ENCODE results near the gene ADAMTS10. TPM values are rescaled to one million over a fixed set of nuclear protein-coding genes. Genes with fewer than 3 reads are reported as not detected.
A peak's percentile ranks its signal among the peaks of the same experiment; 100 is the strongest.

ADAMTS10 gene
- total and polyA plus RNA-seq, 4 donors, result 1.2 to 10.1 (median 3.6) TPM

GRCh38 chr19:8605514-8605913, 5.0 kb downstream of the ADAMTS10 start:
- H3K27me3 ChIP-seq (ENCODE audit: control insufficient read depth in 4 of 4, insufficient read depth in 4 of 4, low read length in 3 of 4), result no peaks in the 10 kb centered on the region
- no peak for TF ChIP-seq GABPA (IDR thresholded peaks at IDR 0.05 in 1 of 2, conservative IDR thresholded peaks at IDR 0.05 in 1 of 2)
- TF ChIP-seq RXRA (IDR thresholded peaks at IDR 0.05), result no peak
- no peak for TF ChIP-seq YY1 (IDR thresholded peaks at IDR 0.05)
- no peak for TF ChIP-seq TAF1 (conservative IDR thresholded peaks at IDR 0.05)
- TF ChIP-seq SP1 (IDR thresholded peaks at IDR 0.05), result no peak
- TF ChIP-seq ATF3 (IDR thresholded peaks at IDR 0.05), result no peak
- TF ChIP-seq, protein P1, sequence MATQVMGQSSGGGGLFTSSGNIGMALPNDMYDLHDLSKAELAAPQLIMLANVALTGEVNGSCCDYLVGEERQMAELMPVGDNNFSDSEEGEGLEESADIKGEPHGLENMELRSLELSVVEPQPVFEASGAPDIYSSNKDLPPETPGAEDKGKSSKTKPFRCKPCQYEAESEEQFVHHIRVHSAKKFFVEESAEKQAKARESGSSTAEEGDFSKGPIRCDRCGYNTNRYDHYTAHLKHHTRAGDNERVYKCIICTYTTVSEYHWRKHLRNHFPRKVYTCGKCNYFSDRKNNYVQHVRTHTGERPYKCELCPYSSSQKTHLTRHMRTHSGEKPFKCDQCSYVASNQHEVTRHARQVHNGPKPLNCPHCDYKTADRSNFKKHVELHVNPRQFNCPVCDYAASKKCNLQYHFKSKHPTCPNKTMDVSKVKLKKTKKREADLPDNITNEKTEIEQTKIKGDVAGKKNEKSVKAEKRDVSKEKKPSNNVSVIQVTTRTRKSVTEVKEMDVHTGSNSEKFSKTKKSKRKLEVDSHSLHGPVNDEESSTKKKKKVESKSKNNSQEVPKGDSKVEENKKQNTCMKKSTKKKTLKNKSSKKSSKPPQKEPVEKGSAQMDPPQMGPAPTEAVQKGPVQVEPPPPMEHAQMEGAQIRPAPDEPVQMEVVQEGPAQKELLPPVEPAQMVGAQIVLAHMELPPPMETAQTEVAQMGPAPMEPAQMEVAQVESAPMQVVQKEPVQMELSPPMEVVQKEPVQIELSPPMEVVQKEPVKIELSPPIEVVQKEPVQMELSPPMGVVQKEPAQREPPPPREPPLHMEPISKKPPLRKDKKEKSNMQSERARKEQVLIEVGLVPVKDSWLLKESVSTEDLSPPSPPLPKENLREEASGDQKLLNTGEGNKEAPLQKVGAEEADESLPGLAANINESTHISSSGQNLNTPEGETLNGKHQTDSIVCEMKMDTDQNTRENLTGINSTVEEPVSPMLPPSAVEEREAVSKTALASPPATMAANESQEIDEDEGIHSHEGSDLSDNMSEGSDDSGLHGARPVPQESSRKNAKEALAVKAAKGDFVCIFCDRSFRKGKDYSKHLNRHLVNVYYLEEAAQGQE (IDR thresholded peaks at IDR 0.05), result no peak
- TF ChIP-seq RAD21 (IDR thresholded peaks at IDR 0.05), result no peak
- TF ChIP-seq EGR1 (IDR thresholded peaks at IDR 0.05; ENCODE audit: low read depth in 2 of 2), result no peak
- TF ChIP-seq, protein P2, sequence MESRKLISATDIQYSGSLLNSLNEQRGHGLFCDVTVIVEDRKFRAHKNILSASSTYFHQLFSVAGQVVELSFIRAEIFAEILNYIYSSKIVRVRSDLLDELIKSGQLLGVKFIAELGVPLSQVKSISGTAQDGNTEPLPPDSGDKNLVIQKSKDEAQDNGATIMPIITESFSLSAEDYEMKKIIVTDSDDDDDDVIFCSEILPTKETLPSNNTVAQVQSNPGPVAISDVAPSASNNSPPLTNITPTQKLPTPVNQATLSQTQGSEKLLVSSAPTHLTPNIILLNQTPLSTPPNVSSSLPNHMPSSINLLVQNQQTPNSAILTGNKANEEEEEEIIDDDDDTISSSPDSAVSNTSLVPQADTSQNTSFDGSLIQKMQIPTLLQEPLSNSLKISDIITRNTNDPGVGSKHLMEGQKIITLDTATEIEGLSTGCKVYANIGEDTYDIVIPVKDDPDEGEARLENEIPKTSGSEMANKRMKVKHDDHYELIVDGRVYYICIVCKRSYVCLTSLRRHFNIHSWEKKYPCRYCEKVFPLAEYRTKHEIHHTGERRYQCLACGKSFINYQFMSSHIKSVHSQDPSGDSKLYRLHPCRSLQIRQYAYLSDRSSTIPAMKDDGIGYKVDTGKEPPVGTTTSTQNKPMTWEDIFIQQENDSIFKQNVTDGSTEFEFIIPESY (IDR thresholded peaks at IDR 0.05), result no peak
- WGBS, result 99% methylated on average over 17 of the region's 17 CpGs
- no peak overlapping the region for H3K4me3 ChIP-seq (ENCODE audit: low read depth in 1 of 3, low read length in 3 of 3)
- no peak overlapping the region for H3K9ac ChIP-seq (ENCODE audit: low read depth in 1 of 2, low read length in 2 of 2)
- H3K27ac ChIP-seq (ENCODE audit: low read depth in 1 of 2, low read length in 2 of 2), result no peak overlapping the region
- peaks cover 0 to 7% (median under 1%) of the 10 kb centered on the region in 4 donors for H3K36me3 ChIP-seq (ENCODE audit: control insufficient read depth in 4 of 4, insufficient read depth in 3 of 4, low read depth in 1 of 4, low read length in 3 of 4)
- peaks cover 0 to 32% (median 19%) of the 10 kb centered on the region in 4 donors for H3K4me1 ChIP-seq (ENCODE audit: control insufficient read depth in 4 of 4, insufficient read depth in 4 of 4, low read length in 3 of 4)
- DNase-seq (ENCODE audit: low spot score), result no peak
- H3K9me3 ChIP-seq (ENCODE audit: control insufficient read depth in 4 of 4, low read length in 3 of 4), result no peaks in the 10 kb centered on the region

DNA sequence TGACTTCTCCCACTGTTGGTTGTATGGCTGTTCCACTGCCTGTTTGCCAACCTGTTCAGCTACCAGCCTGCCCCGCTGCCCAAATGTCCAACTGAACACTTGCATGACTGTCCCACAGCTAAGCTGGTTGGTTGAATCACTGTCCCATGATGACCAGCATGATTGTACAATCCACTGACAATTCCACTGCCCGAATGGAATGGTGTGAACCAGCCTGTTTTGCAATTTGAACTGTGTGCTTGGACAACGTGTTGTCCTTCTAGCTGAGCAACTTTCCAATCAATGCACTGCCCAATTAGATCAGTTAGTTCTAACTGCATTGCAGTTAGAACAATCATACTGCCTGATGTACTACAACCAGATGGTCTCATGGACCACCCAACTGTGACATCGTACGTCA, 8.7 kb downstream of the ADAMTS10 start:
- peak overlapping the region in 1 of 2 donors; percentile 57 for H3K27ac ChIP-seq (ENCODE audit: low read depth in 1 of 2, low read length in 2 of 2)
- no peak overlapping the region for H3K4me3 ChIP-seq (ENCODE audit: low read depth in 1 of 3, low read length in 3 of 3)
- peaks cover 0 to 11% (median 5%) of the 10 kb centered on the region in 4 donors for H3K36me3 ChIP-seq (ENCODE audit: control insufficient read depth in 4 of 4, insufficient read depth in 3 of 4, low read depth in 1 of 4, low read length in 3 of 4)
- no peak overlapping the region for H3K9ac ChIP-seq (ENCODE audit: low read depth in 1 of 2, low read length in 2 of 2)
- H3K4me1 ChIP-seq (ENCODE audit: control insufficient read depth in 4 of 4, insufficient read depth in 4 of 4, low read length in 3 of 4), result peaks cover 0 to 3% (median 1%) of the 10 kb centered on the region in 4 donors
- H3K27me3 ChIP-seq (ENCODE audit: control insufficient read depth in 4 of 4, insufficient read depth in 4 of 4, low read length in 3 of 4), result no peaks in the 10 kb centered on the region
- no peaks in the 10 kb centered on the region for H3K9me3 ChIP-seq (ENCODE audit: control insufficient read depth in 4 of 4, low read length in 3 of 4)
- TF ChIP-seq SP1 (IDR thresholded peaks at IDR 0.05), result peak; percentile 66
- no peak for TF ChIP-seq ATF3 (IDR thresholded peaks at IDR 0.05)
- no peak for TF ChIP-seq TAF1 (conservative IDR thresholded peaks at IDR 0.05)
- TF ChIP-seq, protein P1 (IDR thresholded peaks at IDR 0.05), result peak; percentile 52
- TF ChIP-seq HNF4A (conservative IDR thresholded peaks at IDR 0.05), result peak; percentile 56 to 81
- TF ChIP-seq EGR1 (IDR thresholded peaks at IDR 0.05; ENCODE audit: low read depth in 2 of 2), result no peak
- TF ChIP-seq YY1 (IDR thresholded peaks at IDR 0.05), result peak; percentile 52
- peak; percentile 52 to 71 for TF ChIP-seq RXRA (IDR thresholded peaks at IDR 0.05)
- WGBS, result 63% methylated on average over 5 of the region's 5 CpGs
- no peak for DNase-seq (ENCODE audit: low spot score)

All from liver (tissue), 9 donors.